MV-4-11 (cell line): Measurements from ENCODE around the gene MALRD1.
A peak's percentile ranks its signal among the peaks of the same experiment; 100 is the strongest.
"Not testable (repeated sequence)": the region's sequence is repeated elsewhere in the genome, so short reads cannot be mapped to it uniquely, and the experiment has no call there.

Source experiments
- DNase-seq: peaks from one replicate; lab custom pipeline; 2025; lab: John Stamatoyannopoulos, UW

Gene MALRD1

DNA sequence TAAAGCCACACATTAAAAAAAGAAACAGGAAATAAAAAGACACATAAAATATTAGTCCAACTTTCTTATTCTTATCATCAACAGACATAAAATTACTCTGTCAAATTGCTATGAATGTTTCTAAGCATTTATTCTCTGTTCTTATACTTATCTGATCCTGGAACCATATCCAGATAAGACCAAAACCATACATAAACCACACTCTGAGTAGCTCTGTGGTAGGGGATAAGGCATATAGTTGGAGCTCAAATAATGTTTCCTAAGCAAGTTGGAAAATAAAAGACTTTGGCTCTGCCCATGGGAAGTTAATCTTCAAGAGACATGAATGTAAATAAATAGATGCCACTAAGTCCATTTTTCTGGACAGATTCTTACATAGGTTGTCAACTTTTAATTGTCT lies 664.6 kb downstream of the MALRD1 start:
- DNase-seq: no peak

DNA sequence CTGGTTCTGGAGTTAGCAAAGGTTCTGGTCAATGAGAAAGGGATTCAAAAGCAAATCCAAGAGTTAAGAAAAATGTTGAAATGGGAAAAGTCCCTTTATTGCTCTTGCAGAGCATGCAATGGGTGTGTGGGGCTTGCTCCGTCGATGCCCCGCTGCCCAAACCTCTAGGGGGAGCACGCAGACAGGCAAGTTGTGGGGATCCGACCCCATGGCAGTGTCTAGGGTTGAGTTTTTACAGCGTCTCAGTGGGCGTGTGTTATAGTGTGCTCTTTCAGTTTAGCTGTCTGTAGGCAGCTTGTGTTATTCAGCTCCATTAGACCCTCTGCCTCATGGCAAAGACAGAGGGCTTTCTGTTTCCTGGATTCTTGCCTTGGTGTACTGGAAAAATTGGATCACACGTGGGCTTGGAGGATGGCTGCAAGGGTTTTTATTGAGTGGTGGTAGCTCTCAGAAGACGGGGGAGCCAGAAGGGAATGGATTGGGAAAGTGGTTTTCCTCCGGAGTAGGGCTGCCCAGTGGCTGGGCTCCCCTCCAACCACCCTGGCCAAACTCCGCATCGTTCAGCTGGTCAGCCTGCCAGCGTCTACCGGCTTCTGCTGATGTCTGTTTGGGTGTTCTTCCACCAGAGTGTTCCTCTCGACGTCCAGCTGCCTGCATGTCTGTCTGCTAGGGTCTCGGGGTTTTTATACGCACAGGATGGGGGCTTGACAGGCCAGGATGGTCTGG lies 665.4 kb downstream of the MALRD1 start:
- no peak for DNase-seq

GRCh38 chr10:19719284-19719683 lies 670.7 kb downstream of the MALRD1 start:
- peak; percentile 15 for DNase-seq

DNA sequence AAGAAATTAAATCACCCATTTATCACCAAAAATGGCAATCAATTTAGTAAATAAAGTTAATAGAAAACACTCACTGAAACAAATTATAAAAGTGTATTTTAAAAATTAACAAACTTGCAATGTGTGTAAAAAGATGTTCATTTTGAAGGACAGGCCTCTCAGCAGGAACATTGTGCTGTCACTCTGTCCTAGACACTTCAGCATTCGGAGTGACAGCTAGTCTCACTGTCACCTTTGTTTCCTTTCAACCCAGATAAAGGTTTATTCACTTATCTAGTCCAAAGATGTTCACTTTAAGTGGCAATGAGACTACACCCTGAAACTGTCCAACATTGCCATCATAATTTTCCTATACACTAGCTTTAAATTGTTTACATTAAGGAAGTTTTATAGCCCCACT lies 675.7 kb downstream of the MALRD1 start:
- no peak for DNase-seq

DNA sequence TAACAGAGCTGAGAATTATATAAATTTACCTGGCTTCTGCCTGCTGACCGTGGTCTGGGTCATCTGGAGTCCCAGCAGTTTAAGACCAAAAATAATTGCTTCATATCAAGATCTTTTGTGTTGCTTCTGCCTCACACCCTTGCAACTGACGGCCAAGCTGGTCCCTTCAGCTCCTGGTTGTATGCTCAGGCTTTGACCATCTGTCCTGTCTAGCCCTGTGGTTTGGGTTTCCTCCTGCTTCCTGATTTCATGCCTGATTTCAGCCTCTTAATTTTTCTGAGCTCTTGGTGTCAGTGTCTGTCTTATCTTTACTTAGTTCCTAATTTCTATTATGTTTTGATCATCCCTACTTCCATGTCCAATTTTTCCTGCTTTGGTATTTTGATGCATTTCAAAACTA lies 679.8 kb downstream of the MALRD1 start:
- peak; percentile 87 for DNase-seq

GRCh38 chr10:19728964-19729363 lies 680.4 kb downstream of the MALRD1 start:
- no peak for DNase-seq

DNA sequence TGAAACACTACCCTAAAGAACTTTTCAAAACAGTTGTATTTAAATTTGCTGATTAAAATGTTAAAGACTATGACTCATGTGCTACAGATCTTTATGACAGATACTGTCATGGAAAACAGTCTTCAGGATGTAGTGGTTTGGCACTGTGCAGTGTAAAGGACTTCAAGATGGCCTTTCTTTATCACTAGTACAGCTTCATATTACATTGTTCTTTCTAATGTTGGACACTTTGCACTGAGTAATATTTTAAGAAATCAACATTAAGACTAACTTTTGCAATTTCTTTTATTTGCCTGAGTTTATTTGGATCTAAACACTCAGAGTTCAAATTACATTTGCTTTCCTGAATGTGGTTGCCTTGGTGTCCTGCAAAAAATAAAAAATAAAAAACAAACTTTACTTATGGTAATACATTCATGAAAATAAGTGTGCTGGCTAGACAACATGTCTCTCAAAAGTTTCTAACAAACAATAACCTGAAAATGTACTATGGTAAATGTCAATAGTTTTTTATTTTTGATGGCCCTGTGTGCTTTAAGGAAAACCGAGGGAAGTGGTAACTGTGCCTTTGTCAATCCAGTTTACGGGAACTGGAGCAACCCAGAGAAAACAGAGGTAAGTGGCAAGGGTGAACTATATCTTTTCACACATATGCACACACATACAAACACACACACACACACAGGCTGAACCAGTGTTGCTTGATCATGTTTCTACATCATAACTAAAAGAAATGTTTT lies 681.7 kb downstream of the MALRD1 start:
- DNase-seq: peak; percentile 39

- DNase-seq: no peak
Observed at GRCh38 chr10:19730907-19731217, 682.3 kb downstream of the MALRD1 start.

GRCh38 chr10:19731560-19731959 lies 683.0 kb downstream of the MALRD1 start:
- DNase-seq: no peak

- DNase-seq: no peak
Observed at GRCh38 chr10:19738440-19738839, 689.8 kb downstream of the MALRD1 start.

GRCh38 chr10:19739232-19739631 lies 690.6 kb downstream of the MALRD1 start:
- not testable (repeated sequence) for DNase-seq

DNA sequence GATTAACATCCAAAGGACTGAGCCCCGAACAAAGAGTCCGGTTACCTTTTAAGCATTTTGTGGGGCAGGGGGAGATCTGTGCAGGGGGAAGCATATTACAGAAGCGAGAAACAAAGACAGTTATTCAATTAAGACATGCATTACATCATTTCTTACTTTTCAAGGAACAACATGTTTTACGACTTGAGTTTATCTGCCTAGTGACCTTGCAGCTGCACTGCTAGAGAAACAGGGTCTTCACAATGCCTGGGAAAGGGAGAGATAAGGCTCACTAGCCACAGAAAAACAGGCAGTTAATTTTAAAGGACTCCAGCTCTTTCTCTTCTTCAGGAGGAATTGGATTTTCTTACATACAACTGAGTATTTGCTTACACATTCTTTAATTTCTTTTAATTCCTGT lies 693.5 kb downstream of the MALRD1 start:
- peak; percentile 5 for DNase-seq

GRCh38 chr10:19745672-19746071 lies 697.1 kb downstream of the MALRD1 start:
- no peak for DNase-seq

GRCh38 chr10:19749185-19749729 lies 700.7 kb downstream of the MALRD1 start:
- DNase-seq: no peak

DNA sequence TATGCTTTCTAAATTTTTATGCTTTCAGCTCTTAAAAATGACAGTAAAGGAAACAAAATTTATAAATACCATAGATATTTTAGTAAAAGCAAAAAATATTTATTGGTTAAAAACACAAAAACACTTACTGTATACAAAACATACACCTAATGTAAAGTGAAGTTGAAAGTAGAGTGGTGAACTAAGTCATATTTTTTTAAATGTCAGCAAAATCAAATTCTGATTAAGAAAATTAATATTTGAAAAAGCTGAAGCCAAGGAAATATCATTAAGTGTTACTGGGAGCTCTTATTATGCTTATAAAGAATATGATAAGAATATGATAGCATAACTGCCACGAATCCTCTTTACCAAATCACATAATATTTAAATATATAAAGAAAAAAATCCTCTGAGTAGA lies 702.4 kb downstream of the MALRD1 start:
- DNase-seq: no peak

DNA sequence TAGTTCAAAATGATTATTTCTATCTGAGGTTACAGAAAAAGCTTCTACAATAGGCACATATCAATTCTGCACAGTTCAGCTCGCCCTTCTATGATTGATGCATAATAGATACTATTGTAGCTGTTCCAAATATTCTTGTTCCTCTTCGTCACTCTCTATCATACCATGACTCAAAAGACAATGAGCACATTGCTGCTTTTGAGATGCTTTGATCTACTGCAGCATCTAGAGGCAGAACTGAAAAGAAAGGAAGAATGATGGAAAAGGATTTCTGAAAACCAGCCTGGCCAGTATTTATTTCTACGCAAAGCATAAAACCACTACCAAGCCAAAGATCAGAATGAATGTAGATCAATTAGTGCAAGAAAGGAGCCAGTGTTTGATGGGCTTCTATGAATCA lies 708.3 kb downstream of the MALRD1 start:
- no peak for DNase-seq

GRCh38 chr10:19762026-19762425 lies 713.4 kb downstream of the MALRD1 start:
- no peak for DNase-seq

DNA sequence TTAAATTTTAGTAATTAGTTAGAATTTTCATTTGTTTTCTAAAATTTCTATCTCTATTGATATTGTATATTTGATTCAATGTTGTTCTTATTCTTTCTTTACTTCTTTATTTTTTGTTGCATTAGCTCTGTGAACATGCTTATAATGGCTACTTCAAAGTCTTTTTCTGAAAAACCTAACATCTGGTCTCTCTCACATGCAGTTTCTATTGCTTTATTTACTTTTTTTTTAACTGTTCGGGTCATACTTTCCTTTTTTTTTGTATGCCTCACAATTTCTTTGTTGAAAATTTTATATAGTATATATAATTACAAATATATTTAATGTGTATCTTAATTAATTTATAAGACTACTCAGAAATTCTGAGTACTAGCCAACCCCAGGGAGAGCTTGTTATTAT lies 715.5 kb downstream of the MALRD1 start:
- DNase-seq: no peak

- DNase-seq: no peak
Observed at GRCh38 chr10:19767876-19768275, 719.3 kb downstream of the MALRD1 start.

- not testable (repeated sequence) for DNase-seq
Observed at GRCh38 chr10:19769826-19770225, 721.2 kb downstream of the MALRD1 start.

DNA sequence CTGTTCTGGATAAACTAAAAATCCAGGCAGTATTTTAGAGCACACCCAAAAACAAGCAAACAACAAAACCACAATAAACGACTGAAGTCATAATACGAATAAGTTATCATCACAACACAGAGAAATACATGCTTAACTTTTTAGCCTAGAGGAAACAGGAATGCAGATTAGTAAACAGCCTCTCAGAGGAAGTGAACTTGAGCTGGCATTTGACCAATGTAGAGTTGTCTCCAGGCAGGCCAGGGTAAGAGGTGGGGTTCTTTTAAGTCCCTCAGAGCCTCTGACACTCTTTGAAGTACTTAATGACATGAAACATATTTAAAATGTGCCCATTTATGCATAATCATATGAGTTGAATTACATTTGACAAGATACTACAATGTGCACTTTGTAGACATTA lies 724.4 kb downstream of the MALRD1 start:
- no peak for DNase-seq

GRCh38 chr10:19775296-19775695 lies 726.7 kb downstream of the MALRD1 start:
- DNase-seq: peak; percentile 81

DNA sequence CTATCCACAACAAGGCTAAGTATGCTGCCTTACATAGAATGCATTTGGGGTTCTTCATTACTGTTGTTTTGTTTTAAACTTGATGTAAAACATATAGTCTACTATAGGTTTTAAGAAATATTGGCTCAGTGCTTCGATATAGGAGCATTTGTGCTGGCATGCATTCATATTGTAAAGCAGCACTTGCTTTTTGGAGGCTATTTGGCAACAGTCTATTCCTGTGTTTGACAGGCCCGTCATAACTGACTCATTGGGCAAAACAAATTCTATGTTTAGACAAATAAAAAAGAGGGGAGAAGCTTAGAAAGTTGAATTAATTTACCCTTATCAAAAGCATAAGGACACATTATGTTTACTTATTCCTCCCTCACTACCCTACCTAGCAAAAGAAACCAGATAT lies 729.2 kb downstream of the MALRD1 start:
- no peak for DNase-seq

DNA sequence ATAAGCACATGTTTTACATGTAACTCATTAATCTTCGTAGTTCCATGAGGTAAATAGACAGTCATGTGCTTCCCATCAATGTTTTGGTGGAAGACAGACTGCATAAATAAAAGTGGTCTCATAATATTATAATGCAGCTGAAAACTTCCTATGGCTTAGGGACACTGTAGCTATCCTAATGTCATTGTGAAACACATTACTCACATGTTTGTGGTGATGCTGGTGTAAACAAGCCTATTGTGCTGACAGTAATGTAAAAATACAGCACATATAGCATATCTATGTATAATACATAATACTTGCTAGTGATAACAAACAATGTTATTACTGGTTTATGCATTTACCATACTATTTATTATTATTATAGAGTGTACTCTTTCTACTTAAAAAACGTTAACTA lies 730.4 kb downstream of the MALRD1 start:
- no peak for DNase-seq
